H1 (cell line): ENCODE data around the gene FARS2. TPM values are rescaled to one million over a fixed set of nuclear protein-coding genes. Genes with fewer than 3 reads are reported as not detected.

Experiments used
- CTCF ChIA-PET: fragments of 300-600 bp; sonication (Branson Sonifier 250); formaldehyde crosslinking; loops from one replicate; lab custom pipeline; 2021; ENCODE audit not compliant: partially characterized antibody; lab: Charles Lee
- POLR2A ChIA-PET: fragments of 300-600 bp; sonication (Branson Sonifier 250); formaldehyde crosslinking; loops from one replicate; lab custom pipeline; 2021; ENCODE audit warnings: inconsistent platforms; ENCODE audit not compliant: partially characterized antibody; lab: Charles Lee
- DNase-seq, 2 experiments: peaks; one replicate each; pipeline versions ENCODE4 v3.0.0 to v3.0.0-alpha.2; 2010 to 2022; ENCODE audit warnings: low spot score in 2 of 2, low read depth in 1 of 2, mixed read lengths in 1 of 2
- FAIRE-seq: peaks from 2 replicates; lab custom pipeline; 2011; peaks lifted over from hg19 to GRCh38; lab: Jason Lieb, UNC
- H2AFZ ChIP-seq: 2 replicates; pipeline ENCODE4 v1.8.1; 2012; ENCODE audit warnings: low read length, inconsistent platforms
- H2AK5ac ChIP-seq: 2 replicates; pipeline ENCODE4 v1.6.1; 2013; ENCODE audit warnings: low read depth, low read length
- H2BK120ac ChIP-seq: replicated peaks from 2 replicates; pipeline ENCODE3; 2013; ENCODE audit warnings: low read depth, low read length, inconsistent platforms
- H2BK12ac ChIP-seq: 2 replicates; pipeline ENCODE4 v1.6.1; 2013; ENCODE audit warnings: low read depth, low read length
- H2BK15ac ChIP-seq: 2 replicates; pipeline ENCODE4 v1.6.1; 2013; ENCODE audit warnings: low read length
- H2BK20ac ChIP-seq: 2 replicates; pipeline ENCODE4 v1.6.1; 2013; ENCODE audit warnings: low read length
- H2BK5ac ChIP-seq: 2 replicates; pipeline ENCODE4 v1.6.1; 2013; ENCODE audit warnings: low read depth, low read length
- H3K14ac ChIP-seq: 2 replicates; pipeline ENCODE4 v1.6.1; 2013; ENCODE audit warnings: inconsistent platforms; ENCODE audit not compliant: insufficient read length
- H3K18ac ChIP-seq: 2 replicates; pipeline ENCODE4 v1.6.1; 2013; ENCODE audit warnings: low read length; ENCODE audit errors: extremely low read depth
- H3K23ac ChIP-seq: 2 replicates; pipeline ENCODE4 v1.6.1; 2013; ENCODE audit warnings: inconsistent platforms; ENCODE audit not compliant: insufficient read length
- H3K23me2 ChIP-seq: 2 replicates; pipeline ENCODE4 v1.6.1; 2013; ENCODE audit warnings: low read depth, low read length
- H3K27ac ChIP-seq: 2 replicates; pipeline ENCODE4 v1.6.1; 2011; ENCODE audit warnings: low read depth, low read length, inconsistent platforms
- H3K27me3 ChIP-seq, 4 experiments: replicated peaks in 1 of 4; 1 replicate in 1 of 4; 2 replicates in 3 of 4; pipeline versions ENCODE4 v1.6.1 to v1.8.1; 2011 to 2013; ENCODE audit warnings: low read length in 3 of 4, mild to moderate bottlenecking in 3 of 4, inconsistent platforms in 2 of 4, mixed read lengths in 2 of 4, moderate library complexity in 1 of 4; ENCODE audit not compliant: control insufficient read depth in 3 of 4, insufficient read depth in 3 of 4; ENCODE audit errors: extremely low read depth in 1 of 4
- H3K36me3 ChIP-seq, 4 experiments: 2 replicates each; pipeline versions ENCODE4 v1.6.1 to v1.8.1; 2011 to 2013; ENCODE audit warnings: mild to moderate bottlenecking in 4 of 4, low read length in 3 of 4, moderate library complexity in 2 of 4, control low read depth in 1 of 4, inconsistent platforms in 1 of 4; ENCODE audit not compliant: insufficient read depth in 4 of 4, control insufficient read depth in 2 of 4
- H3K4ac ChIP-seq: replicated peaks from 2 replicates; pipeline ENCODE3; 2013; ENCODE audit warnings: low read length, low read depth, mixed read lengths, inconsistent platforms; ENCODE audit not compliant: insufficient read length
- H3K4me1 ChIP-seq, 4 experiments: replicated peaks in 1 of 4; 1 replicate in 1 of 4; 2 replicates in 3 of 4; pipeline versions ENCODE4 v1.6.1 to v1.8.1; 2011 to 2013; ENCODE audit warnings: low read length in 3 of 4, inconsistent platforms in 2 of 4, mixed read lengths in 1 of 4; ENCODE audit not compliant: insufficient read depth in 4 of 4, control insufficient read depth in 3 of 4
- H3K4me2 ChIP-seq, 2 experiments: 2 replicates each; pipeline versions ENCODE4 v1.6.1 to v1.8.1; 2011 to 2013; ENCODE audit warnings: low read depth in 2 of 2, low read length in 2 of 2, control low read depth in 1 of 2, inconsistent platforms in 1 of 2, mild to moderate bottlenecking in 1 of 2; ENCODE audit not compliant: insufficient read depth in 1 of 2
- H3K4me3 ChIP-seq, 4 experiments: fragments of 200-600, 300-600 bp in 1 of 4; sonication (generic), shearing (Covaris generic), sonication (Bioruptor Twin) in 1 of 4; 2 replicates each; pipeline versions ENCODE4 v1.5.1 to v1.8.1; 2011 to 2016; ENCODE audit warnings: low read length in 4 of 4, low read depth in 3 of 4, control low read depth in 2 of 4, inconsistent platforms in 2 of 4, mild to moderate bottlenecking in 2 of 4, mixed read lengths in 1 of 4, moderate library complexity in 1 of 4; ENCODE audit not compliant: insufficient read depth in 2 of 4; ENCODE audit errors: extremely low read depth in 1 of 4
- H3K56ac ChIP-seq: replicated peaks from 2 replicates; pipeline ENCODE3; 2013; ENCODE audit warnings: low read depth, mild to moderate bottlenecking, mixed read lengths, low read length, inconsistent platforms; ENCODE audit not compliant: insufficient read length
- H3K79me1 ChIP-seq: 2 replicates; pipeline ENCODE4 v1.6.1; 2013; ENCODE audit warnings: low read depth, low read length, control low read depth
- H3K79me2 ChIP-seq, 2 experiments: 2 replicates each; pipeline versions ENCODE4 v1.6.1 to v1.8.1; 2012 to 2013; ENCODE audit warnings: low read length in 2 of 2, mild to moderate bottlenecking in 2 of 2, inconsistent platforms in 1 of 2; ENCODE audit not compliant: insufficient read depth in 2 of 2, control insufficient read depth in 1 of 2
- H3K9ac ChIP-seq, 4 experiments: replicated peaks in 1 of 4; 1 replicate in 1 of 4; 2 replicates in 3 of 4; pipeline versions ENCODE4 v1.6.1 to v1.8.1; 2011 to 2013; ENCODE audit warnings: low read depth in 3 of 4, low read length in 3 of 4, control low read depth in 2 of 4, mild to moderate bottlenecking in 2 of 4, moderate library complexity in 2 of 4, inconsistent platforms in 1 of 4; ENCODE audit errors: extremely low read depth in 1 of 4
- H3K9me3 ChIP-seq, 2 experiments: 2 replicates each; pipeline versions ENCODE4 v1.6.1 to v1.8.1; 2012 to 2013; ENCODE audit warnings: mild to moderate bottlenecking in 2 of 2, moderate library complexity in 2 of 2, control low read depth in 1 of 2, inconsistent platforms in 1 of 2, low read depth in 1 of 2, low read length in 1 of 2, mixed read lengths in 1 of 2; ENCODE audit not compliant: insufficient read depth in 2 of 2
- H4K20me1 ChIP-seq, 2 experiments: replicated peaks in 1 of 2; 2 replicates each; pipeline versions ENCODE3 to v1.8.1; 2011 to 2013; ENCODE audit warnings: inconsistent platforms in 2 of 2, low read length in 2 of 2, mild to moderate bottlenecking in 1 of 2; ENCODE audit not compliant: insufficient read depth in 2 of 2, control insufficient read depth in 1 of 2
- H4K5ac ChIP-seq: 2 replicates; pipeline ENCODE4 v1.6.1; 2013; ENCODE audit warnings: low read length, low read depth, mixed read lengths, inconsistent platforms; ENCODE audit not compliant: insufficient read length
- H4K8ac ChIP-seq: 2 replicates; pipeline ENCODE4 v1.8.0; 2013; ENCODE audit warnings: mild to moderate bottlenecking, moderate library complexity, low read length, inconsistent platforms; ENCODE audit not compliant: insufficient read depth; ENCODE audit errors: extremely low read depth
- H4K91ac ChIP-seq: replicated peaks from 2 replicates; pipeline ENCODE3; 2013; ENCODE audit warnings: low read length, mixed read lengths, inconsistent platforms; ENCODE audit not compliant: insufficient read length
- CBX8 ChIP-seq: fragments of 300-800, 300-1000 bp; sonication (generic); IDR thresholded peaks from 2 replicates; pipeline ENCODE4 v1.7.1; 2016; ENCODE audit warnings: low read depth, low read length, borderline replicate concordance
- EZH2 ChIP-seq: fragments of 200-600 bp; sonication (generic); IDR thresholded peaks from 2 replicates; pipeline ENCODE4 v1.7.1; 2012; ENCODE audit warnings: low read depth, mild to moderate bottlenecking, moderate library complexity, low read length, inconsistent platforms; ENCODE audit not compliant: severe bottlenecking
- KDM1A ChIP-seq: fragments of 200-600, 300-600 bp; sonication (generic); IDR thresholded peaks from 2 replicates; pipeline ENCODE4 v1.7.1; 2016; ENCODE audit warnings: mild to moderate bottlenecking, low read length, borderline replicate concordance
- KDM5A ChIP-seq: fragments of 200-600 bp; IDR thresholded peaks from 2 replicates; pipeline ENCODE4 v1.7.1; 2012; ENCODE audit warnings: mild to moderate bottlenecking, low read length, inconsistent platforms, mixed read lengths
- NANOG ChIP-seq: IDR thresholded peaks from 2 replicates; pipeline ENCODE4 v1.6.1; 2011; ENCODE audit warnings: low read length, low read depth, mild to moderate bottlenecking, inconsistent platforms; ENCODE audit not compliant: insufficient read depth, poor library complexity, severe bottlenecking
- POLR2A ChIP-seq, 2 experiments: IDR thresholded peaks; 1 replicate in 1 of 2; 2 replicates in 1 of 2; pipeline ENCODE4 v1.6.1; 2011; ENCODE audit warnings: low read depth in 2 of 2, low read length in 2 of 2, mild to moderate bottlenecking in 2 of 2; ENCODE audit errors: control extremely low read depth in 1 of 2
- POLR2AphosphoS5 ChIP-seq: IDR thresholded peaks from 2 replicates; pipeline ENCODE4 v1.6.1; 2011; ENCODE audit warnings: low read depth, low read length
- RBBP5 ChIP-seq: IDR thresholded peaks from 2 replicates; pipeline ENCODE4 v1.7.1; 2012; ENCODE audit warnings: low read depth, mild to moderate bottlenecking, inconsistent platforms, low read length, moderate library complexity, borderline replicate concordance
- SIX5 ChIP-seq: IDR thresholded peaks from 2 replicates; pipeline ENCODE4 v1.6.1; 2011; ENCODE audit warnings: mild to moderate bottlenecking, low read depth, low read length
- WGBS, 2 experiments: shearing (Covaris generic) in 1 of 2; methylation state at CpG; one replicate each; pipeline versions ENCODE4 v1.1.6 to v1.1.7; 2013 to 2015; ENCODE audit warnings: low lambda C conversion rate in 2 of 2, mixed read lengths in 2 of 2, inconsistent platforms in 1 of 2, low coverage in 1 of 2, missing lambda C conversion rate in 1 of 2; ENCODE audit not compliant: insufficient replicate concordance in 2 of 2, insufficient coverage in 1 of 2, insufficient read length in 1 of 2; ENCODE audit errors: extremely low coverage in 1 of 2, missing lambda C conversion rate in 1 of 2; 5-methylcytosine and 5-hydroxymethylcytosine counted together
- polyA plus RNA-seq, 7 experiments: library from polyadenylated mRNA; depleted of rRNA in 3 of 7; stranded (reverse) in 5 of 7; unstranded in 2 of 7; fragments of >200 nt in 5 of 7; fragments of 200-250 nt in 2 of 7; gene quantifications; 1 replicate in 5 of 7; 2 replicates in 1 of 7; 4 replicates in 1 of 7; pipeline versions ENCODE4 v1.2.1 to v1.2.3, GENCODE V29; 2011 to 2013; ENCODE audit warnings: missing spikeins in 2 of 7, mixed read lengths in 2 of 7
- total RNA-seq: library from RNA; stranded (reverse); fragmentation: NEBNext Ultra II Directional; extraction: Animal tissue kit (Norgen Biotek cat#: 25700); gene quantifications from 2 replicates; pipeline ENCODE4 v1.2.1, GENCODE V29; 2021
- TF ChIP-seq, protein P1 (sequence below): IDR thresholded peaks from 2 replicates; pipeline ENCODE4 v1.6.1; 2011; ENCODE audit warnings: low read length, improper control_type of control experiment
- TF ChIP-seq, protein P2 (sequence below): IDR thresholded peaks from 2 replicates; pipeline ENCODE4 v1.6.1; 2012; ENCODE audit warnings: inconsistent platforms

FARS2 gene
- total and polyA plus RNA-seq, 2 of the 8 experiments (the other 6 are each of a cell fraction or from before 2014, with no cell fraction given) = 11.7 to 14.4 TPM

DNA sequence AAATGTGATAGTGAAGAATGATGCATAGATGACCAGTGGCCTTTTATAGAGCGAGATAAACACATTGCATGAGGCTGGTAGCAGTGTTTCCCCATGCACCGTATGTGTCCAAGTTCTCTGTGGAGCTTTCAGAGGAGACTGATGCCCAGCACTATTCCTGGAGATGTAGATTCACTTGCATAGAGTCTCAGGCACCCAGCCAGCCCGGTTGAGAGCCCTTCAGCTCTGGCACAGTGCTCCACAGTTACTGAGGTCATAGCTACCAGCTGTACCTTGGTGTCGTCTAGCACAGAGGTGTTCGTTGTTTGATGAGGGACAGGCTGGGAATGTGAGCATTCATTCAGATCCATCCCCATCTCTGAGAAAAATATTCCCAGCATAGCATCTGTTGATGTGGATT lies 328.9 kb downstream of the FARS2 start:
- H3K4me3 ChIP-seq = no peak overlapping the region
- no peak overlapping the region for H3K4ac ChIP-seq
- 80% methylated on average over 5 of the region's 5 CpGs; no CpG with 5 or more reads in 1 of the 2 experiments for WGBS, 2 experiments
- H4K91ac ChIP-seq = no peak overlapping the region
- CTCF ChIA-PET = interaction anchor here (0.5 kb wide), 1 partner anchor 577 kb away, joined by 4 read pairs; no protein-coding TSS in a partner anchor
- no peaks in the 10 kb centered on the region for H3K4me1 ChIP-seq
- no peak overlapping the region for H2BK20ac ChIP-seq
- no peak overlapping the region for H3K9ac ChIP-seq
- H3K18ac ChIP-seq = no peak overlapping the region
- no peak overlapping the region for H4K5ac ChIP-seq
- H3K14ac ChIP-seq = no peak overlapping the region
- H2BK120ac ChIP-seq = no peak overlapping the region
- FAIRE-seq = no peak
- no peak overlapping the region for H4K8ac ChIP-seq
- H3K9me3 ChIP-seq = no peaks in the 10 kb centered on the region
- no peaks in the 10 kb centered on the region for H3K27me3 ChIP-seq
- H2AK5ac ChIP-seq = no peak overlapping the region
- no peak overlapping the region for H3K27ac ChIP-seq
- no peaks in the 10 kb centered on the region for H3K79me1 ChIP-seq
- POLR2A ChIA-PET = interaction anchor here (1.1 kb wide), 1 partner anchor 403 kb away, joined by 3 read pairs; no protein-coding TSS in a partner anchor
- H3K23me2 ChIP-seq = no peaks in the 10 kb centered on the region
- H4K20me1 ChIP-seq = no peaks in the 10 kb centered on the region
- DNase-seq = no peak
- H2BK5ac ChIP-seq = no peak overlapping the region
- no peak overlapping the region for H2BK15ac ChIP-seq
- H3K23ac ChIP-seq = no peak overlapping the region
- H2BK12ac ChIP-seq = no peak overlapping the region
- H3K56ac ChIP-seq = no peak overlapping the region
- H2AFZ ChIP-seq = no peak overlapping the region
- no peak overlapping the region for H3K4me2 ChIP-seq
- H3K79me2 ChIP-seq = no peaks in the 10 kb centered on the region
- no peaks in the 10 kb centered on the region for H3K36me3 ChIP-seq
- no peak for TF ChIP-seq SIX5
- no peak for TF ChIP-seq RBBP5
- TF ChIP-seq POLR2AphosphoS5 = no peak
- TF ChIP-seq KDM1A = no peak
- no peak for TF ChIP-seq NANOG
- TF ChIP-seq, protein P1, sequence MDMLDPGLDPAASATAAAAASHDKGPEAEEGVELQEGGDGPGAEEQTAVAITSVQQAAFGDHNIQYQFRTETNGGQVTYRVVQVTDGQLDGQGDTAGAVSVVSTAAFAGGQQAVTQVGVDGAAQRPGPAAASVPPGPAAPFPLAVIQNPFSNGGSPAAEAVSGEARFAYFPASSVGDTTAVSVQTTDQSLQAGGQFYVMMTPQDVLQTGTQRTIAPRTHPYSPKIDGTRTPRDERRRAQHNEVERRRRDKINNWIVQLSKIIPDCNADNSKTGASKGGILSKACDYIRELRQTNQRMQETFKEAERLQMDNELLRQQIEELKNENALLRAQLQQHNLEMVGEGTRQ = no peak
- no peak for TF ChIP-seq EZH2
- no peak for TF ChIP-seq KDM5A
- TF ChIP-seq POLR2A (IDR thresholded peaks at IDR 0.05; ENCODE audit: control extremely low read depth in 1 of 2, low read depth in 2 of 2, low read length in 2 of 2) = no peak
- TF ChIP-seq, protein P2, sequence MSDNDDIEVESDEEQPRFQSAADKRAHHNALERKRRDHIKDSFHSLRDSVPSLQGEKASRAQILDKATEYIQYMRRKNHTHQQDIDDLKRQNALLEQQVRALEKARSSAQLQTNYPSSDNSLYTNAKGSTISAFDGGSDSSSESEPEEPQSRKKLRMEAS = no peak
- no peak for TF ChIP-seq CBX8
